Effector memory CD8-positive, alpha-beta T cell (primary cell): ENCODE data around the gene RIMBP2.

Experiments
- ATAC-seq: fragments of 150-1000 bp; cut with Tn5 transposase; replicated peaks from 2 replicates; pipeline ENCODE4 v1.10.0; 2021; ENCODE audit warnings: mild to moderate bottlenecking, moderate library complexity
- DNase-seq, 3 experiments: peaks; one replicate each; pipeline ENCODE4 v3.0.0; 2021
- H3K27ac Mint-ChIP-seq, 2 donors: one replicate each; pipeline ENCODE4 v1.8.0; 2022; ENCODE audit warnings: mild to moderate bottlenecking in 2 of 2, mixed read lengths in 2 of 2, moderate library complexity in 2 of 2
- H3K27me3 Mint-ChIP-seq, 2 donors: one replicate each; pipeline ENCODE4 v1.8.0; 2022; ENCODE audit warnings: mixed read lengths in 2 of 2
- H3K36me3 Mint-ChIP-seq: one replicate; pipeline ENCODE4 v1.8.0; 2022; ENCODE audit warnings: mild to moderate bottlenecking, moderate library complexity, mixed read lengths; ENCODE audit not compliant: insufficient read depth
- H3K4me1 Mint-ChIP-seq, 2 donors: one replicate each; pipeline ENCODE4 v1.8.0; 2022; ENCODE audit warnings: low read depth in 2 of 2, mixed read lengths in 2 of 2
- H3K4me3 Mint-ChIP-seq, 2 donors: one replicate each; pipeline ENCODE4 v1.8.0; 2022; ENCODE audit warnings: mild to moderate bottlenecking in 2 of 2, mixed read lengths in 2 of 2, moderate library complexity in 2 of 2
- H3K9me3 Mint-ChIP-seq, 2 donors: one replicate each; pipeline ENCODE4 v1.8.0; 2022; ENCODE audit warnings: mixed read lengths in 2 of 2

The RIMBP2 gene

GRCh38 chr12:130474599-130475269, 241.4 kb downstream of the RIMBP2 start:
- DNase-seq (no peak), ATAC-seq (no peak)
- no peaks in the 10 kb centered on the region for H3K27me3 Mint-ChIP-seq
- H3K36me3 Mint-ChIP-seq = peaks cover 2% of the 10 kb centered on the region
- no peaks in the 10 kb centered on the region for H3K9me3 Mint-ChIP-seq
- no peaks in the 10 kb centered on the region for H3K4me1 Mint-ChIP-seq
- H3K27ac Mint-ChIP-seq = no peak overlapping the region
- no peak overlapping the region for H3K4me3 Mint-ChIP-seq

DNA sequence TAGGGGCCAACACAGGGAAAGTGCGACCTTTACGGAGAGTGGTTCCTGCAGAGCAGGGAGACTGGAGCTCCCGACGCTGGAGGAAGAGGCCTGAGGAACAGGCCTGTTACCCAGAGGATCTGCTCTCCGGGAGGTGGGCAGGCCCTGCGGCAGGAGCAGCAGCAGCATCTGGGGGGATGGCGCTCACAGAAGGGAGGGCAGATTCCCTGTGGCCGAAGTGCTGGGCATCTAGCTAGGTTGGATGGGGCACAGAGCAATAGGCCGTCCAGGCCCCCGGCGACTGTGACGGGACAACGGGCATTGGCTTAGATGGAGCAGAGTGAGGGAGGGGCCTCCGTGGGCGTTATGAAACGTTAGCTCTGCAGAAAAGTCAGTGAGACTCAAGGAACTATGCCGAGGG, 242.8 kb downstream of the RIMBP2 start:
- Mint-ChIP-seq H3K27me3 (no peaks in the 10 kb centered on the region), H3K36me3 (peaks cover 2% of the 10 kb centered on the region), H3K4me3 (no peak overlapping the region), H3K27ac (no peak overlapping the region), H3K9me3 (no peaks in the 10 kb centered on the region), H3K4me1 (no peaks in the 10 kb centered on the region)
- DNase-seq (no peak), ATAC-seq (no peak)

- Mint-ChIP-seq H3K36me3 (peaks cover 2% of the 10 kb centered on the region), H3K27ac (no peak overlapping the region), H3K27me3 (no peaks in the 10 kb centered on the region), H3K4me1 (no peaks in the 10 kb centered on the region), H3K4me3 (no peak overlapping the region), H3K9me3 (peaks cover 0 to 3% of the 10 kb centered on the region in 2 donors)
- ATAC-seq (no peak), DNase-seq (no peak)
These were observed 245.1 kb downstream of the RIMBP2 start for GRCh38 chr12:130470969-130471368.

- Mint-ChIP-seq H3K27ac (no peak overlapping the region), H3K9me3 (peaks cover 0 to 3% of the 10 kb centered on the region in 2 donors), H3K4me3 (no peak overlapping the region), H3K36me3 (peaks cover 2% of the 10 kb centered on the region), H3K4me1 (no peaks in the 10 kb centered on the region), H3K27me3 (no peaks in the 10 kb centered on the region)
- ATAC-seq = no peak
- no peak for DNase-seq
These were observed 246.5 kb downstream of the RIMBP2 start for GRCh38 chr12:130469552-130469951.

- Mint-ChIP-seq H3K27me3 (no peaks in the 10 kb centered on the region), H3K4me3 (no peak overlapping the region), H3K9me3 (peaks cover 0 to 3% of the 10 kb centered on the region in 2 donors), H3K4me1 (no peaks in the 10 kb centered on the region), H3K36me3 (peaks cover 2% of the 10 kb centered on the region), H3K27ac (no peak overlapping the region)
- DNase-seq (no peak), ATAC-seq (no peak)
These were observed 247.3 kb downstream of the RIMBP2 start for GRCh38 chr12:130468700-130469245.

DNA sequence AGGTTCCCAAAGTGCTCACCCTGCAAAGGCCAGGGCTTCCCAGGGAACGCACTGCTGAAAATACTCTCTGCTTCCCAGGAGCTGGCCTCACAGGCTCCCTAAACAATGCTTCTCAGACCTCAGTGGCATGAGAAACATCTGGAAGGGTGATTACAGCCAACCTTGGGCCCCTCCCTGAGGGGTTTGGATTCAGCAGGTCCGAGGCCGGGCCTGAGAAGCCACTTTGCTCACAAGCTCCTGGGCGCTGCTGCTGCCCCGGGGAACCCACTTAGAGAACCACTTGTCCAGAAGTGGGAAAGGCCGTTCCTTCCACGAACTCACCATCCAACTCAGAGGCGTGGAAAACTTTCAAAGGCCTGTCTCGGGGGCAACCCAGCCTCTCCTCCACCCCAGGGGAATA, 247.9 kb downstream of the RIMBP2 start:
- DNase-seq = no peak
- ATAC-seq = no peak
- Mint-ChIP-seq H3K27me3 (no peaks in the 10 kb centered on the region), H3K4me3 (no peak overlapping the region), H3K9me3 (peaks cover 0 to 3% of the 10 kb centered on the region in 2 donors), H3K4me1 (no peaks in the 10 kb centered on the region), H3K36me3 (peaks cover 1% of the 10 kb centered on the region), H3K27ac (no peak overlapping the region)

GRCh38 chr12:130465626-130466025, 250.5 kb downstream of the RIMBP2 start:
- H3K4me1 Mint-ChIP-seq = no peaks in the 10 kb centered on the region
- no peak overlapping the region for H3K27ac Mint-ChIP-seq
- H3K9me3 Mint-ChIP-seq = peaks cover 0 to 6% of the 10 kb centered on the region in 2 donors
- H3K27me3 Mint-ChIP-seq = no peaks in the 10 kb centered on the region
- no peak overlapping the region for H3K4me3 Mint-ChIP-seq
- H3K36me3 Mint-ChIP-seq = no peaks in the 10 kb centered on the region
- DNase-seq = no peak
- no peak for ATAC-seq

DNA sequence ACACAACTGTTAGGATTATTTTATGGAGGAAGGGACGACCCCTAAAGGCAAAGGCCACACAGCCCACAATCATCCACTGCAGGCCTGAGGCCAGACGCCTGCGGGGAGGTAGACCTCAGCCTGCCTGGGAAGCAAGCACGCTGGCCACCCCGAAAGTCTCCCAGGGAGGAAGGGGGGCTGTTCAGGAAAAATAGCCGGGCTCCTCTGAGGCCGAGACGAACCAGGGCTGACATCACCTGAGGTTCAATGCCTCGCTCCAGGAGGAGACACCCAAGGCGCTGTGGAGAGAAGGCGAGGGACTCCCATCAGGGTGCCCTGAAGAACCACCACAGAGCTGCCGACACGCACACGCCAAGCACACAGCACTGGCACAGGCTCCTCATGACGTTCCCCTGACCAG, 251.1 kb downstream of the RIMBP2 start:
- DNase-seq = no peak
- Mint-ChIP-seq H3K4me3 (no peak overlapping the region), H3K4me1 (no peaks in the 10 kb centered on the region), H3K36me3 (no peaks in the 10 kb centered on the region), H3K9me3 (peaks cover 0 to 6% of the 10 kb centered on the region in 2 donors), H3K27me3 (no peaks in the 10 kb centered on the region), H3K27ac (no peak overlapping the region)
- no peak for ATAC-seq

DNA sequence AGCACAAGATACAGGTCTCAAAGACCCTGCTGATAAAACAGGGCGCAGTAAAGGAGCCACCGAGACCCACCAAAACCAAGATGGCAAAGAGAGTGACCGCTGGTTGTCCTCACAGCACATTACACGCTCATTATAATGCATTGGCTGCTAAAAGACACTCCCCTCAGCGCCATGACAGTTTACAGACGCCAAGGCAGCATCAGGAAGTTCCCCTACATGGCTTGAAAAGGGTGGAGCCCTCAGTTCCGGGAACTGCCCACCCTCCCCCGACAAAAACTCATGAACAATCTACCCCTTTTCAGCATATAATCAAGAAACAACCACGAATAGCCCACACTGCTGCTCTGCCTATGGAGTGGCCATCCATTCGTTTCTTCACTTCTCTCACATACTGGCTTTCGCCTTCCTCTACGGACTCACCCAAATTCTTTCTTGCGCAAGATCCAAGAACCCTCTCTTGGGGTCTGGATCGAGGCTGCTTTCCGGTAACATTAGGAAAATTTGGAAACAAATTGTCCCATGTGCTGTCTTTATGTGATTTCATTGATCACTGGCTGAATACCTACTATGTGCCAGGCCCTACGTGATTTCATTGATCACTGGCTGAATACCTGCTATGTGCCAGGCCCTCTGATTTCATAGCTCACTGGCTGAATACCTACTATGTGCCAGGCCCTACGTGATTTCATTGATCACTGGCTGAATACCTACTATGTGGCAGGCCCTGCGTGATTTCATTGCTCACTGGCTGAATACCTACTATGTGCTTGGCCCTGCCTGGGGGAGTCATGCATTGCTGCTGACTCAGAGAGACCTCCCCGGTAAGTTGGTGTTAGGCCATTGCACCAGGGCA, 252.1 kb downstream of the RIMBP2 start:
- Mint-ChIP-seq H3K36me3 (no peaks in the 10 kb centered on the region), H3K4me1 (no peaks in the 10 kb centered on the region), H3K4me3 (no peak overlapping the region), H3K9me3 (peaks cover 0 to 6% of the 10 kb centered on the region in 2 donors), H3K27ac (no peak overlapping the region), H3K27me3 (no peaks in the 10 kb centered on the region)
- DNase-seq = no peak
- ATAC-seq = no peak

DNA sequence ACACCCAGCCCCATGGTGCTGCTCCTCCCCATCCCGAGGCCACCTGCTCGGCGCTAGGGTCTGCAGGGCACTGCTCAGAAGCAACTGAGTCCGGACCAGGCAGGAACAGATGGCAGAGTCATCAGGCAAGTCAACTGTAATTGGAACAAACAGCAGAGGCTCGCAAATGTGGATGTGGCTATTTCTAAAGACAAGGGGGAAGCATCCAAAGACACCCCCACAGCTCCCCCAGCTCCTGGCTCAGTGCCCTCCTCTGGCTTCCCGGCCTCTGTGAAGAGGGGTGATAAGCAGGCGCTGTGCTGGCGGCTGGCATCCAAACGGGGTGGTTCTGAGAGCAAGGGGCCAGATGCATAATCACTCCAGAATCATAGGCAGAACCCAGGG, 252.8 kb downstream of the RIMBP2 start:
- H3K27ac Mint-ChIP-seq = no peak overlapping the region
- no peak for DNase-seq
- no peaks in the 10 kb centered on the region for H3K27me3 Mint-ChIP-seq
- H3K9me3 Mint-ChIP-seq = peaks cover 0 to 6% of the 10 kb centered on the region in 2 donors
- no peaks in the 10 kb centered on the region for H3K4me1 Mint-ChIP-seq
- no peaks in the 10 kb centered on the region for H3K36me3 Mint-ChIP-seq
- H3K4me3 Mint-ChIP-seq = no peak overlapping the region
- no peak for ATAC-seq

GRCh38 chr12:130462558-130463274, 253.4 kb downstream of the RIMBP2 start:
- H3K27me3 Mint-ChIP-seq = no peaks in the 10 kb centered on the region
- DNase-seq (no peak), ATAC-seq (no peak)
- H3K27ac Mint-ChIP-seq = no peak overlapping the region
- H3K4me3 Mint-ChIP-seq = no peak overlapping the region
- H3K9me3 Mint-ChIP-seq = peaks cover 0 to 6% of the 10 kb centered on the region in 2 donors
- H3K4me1 Mint-ChIP-seq = no peaks in the 10 kb centered on the region
- H3K36me3 Mint-ChIP-seq = no peaks in the 10 kb centered on the region

DNA sequence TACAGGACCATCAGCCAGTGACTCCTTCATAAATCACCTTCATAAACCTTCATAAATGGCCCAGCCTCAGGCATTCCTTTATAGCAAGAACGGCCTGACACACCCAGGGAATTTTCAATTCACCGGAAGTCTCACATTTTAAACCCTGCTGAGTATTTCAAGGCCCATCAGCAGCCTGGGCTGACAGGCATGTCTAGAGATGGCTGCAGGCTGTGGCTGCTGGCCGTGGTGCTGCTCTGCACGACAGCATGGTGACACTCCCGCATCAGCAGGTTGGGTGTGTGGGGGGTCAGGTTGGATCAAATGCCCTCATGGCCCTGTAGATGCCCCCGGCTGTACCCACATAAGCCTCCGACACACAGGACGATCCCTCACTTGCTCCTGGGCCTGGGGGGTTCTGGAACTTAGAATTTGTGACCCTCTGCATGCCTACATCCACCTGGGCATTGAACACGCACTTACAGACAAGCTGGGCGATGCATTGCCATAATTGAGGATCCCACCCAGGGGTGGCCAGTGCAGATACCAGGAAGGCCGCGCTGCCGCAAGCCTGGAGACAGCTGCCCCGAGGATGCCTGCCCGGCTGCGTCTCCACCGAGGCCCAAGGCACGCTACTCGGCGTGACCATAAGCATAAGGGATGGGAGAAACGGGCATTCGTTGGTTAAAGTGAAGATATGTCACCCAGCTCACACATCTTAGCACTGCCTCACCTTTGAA, 254.1 kb downstream of the RIMBP2 start:
- no peak for ATAC-seq

GRCh38 chr12:130461447-130461815, 254.7 kb downstream of the RIMBP2 start:
- ATAC-seq (no peak), DNase-seq (no peak)
- Mint-ChIP-seq H3K27me3 (no peaks in the 10 kb centered on the region), H3K36me3 (no peaks in the 10 kb centered on the region), H3K4me3 (no peak overlapping the region), H3K4me1 (no peaks in the 10 kb centered on the region), H3K27ac (no peak overlapping the region), H3K9me3 (peaks cover 0 to 3% of the 10 kb centered on the region in 2 donors)

More for the DNA sequence above, 254.1 kb downstream of the RIMBP2 start:
- Mint-ChIP-seq H3K27ac (no peak overlapping the region), H3K36me3 (no peaks in the 10 kb centered on the region), H3K9me3 (peaks cover 0 to 3% of the 10 kb centered on the region in 2 donors), H3K4me3 (no peak overlapping the region), H3K4me1 (no peaks in the 10 kb centered on the region), H3K27me3 (no peaks in the 10 kb centered on the region)
- DNase-seq = no peak
